NCI-H446 treated with DMSO at 0.1 percent for 48 hours (cell line): ENCODE measurements around the gene KCNH3.
"Not testable (repeated sequence)": the region's sequence is repeated elsewhere in the genome, so short reads cannot be mapped to it uniquely, and the experiment has no call there.

Experiments used
- DNase-seq: peaks from one replicate; lab custom pipeline; 2025; lab: John Stamatoyannopoulos, UW

Gene KCNH3

DNA sequence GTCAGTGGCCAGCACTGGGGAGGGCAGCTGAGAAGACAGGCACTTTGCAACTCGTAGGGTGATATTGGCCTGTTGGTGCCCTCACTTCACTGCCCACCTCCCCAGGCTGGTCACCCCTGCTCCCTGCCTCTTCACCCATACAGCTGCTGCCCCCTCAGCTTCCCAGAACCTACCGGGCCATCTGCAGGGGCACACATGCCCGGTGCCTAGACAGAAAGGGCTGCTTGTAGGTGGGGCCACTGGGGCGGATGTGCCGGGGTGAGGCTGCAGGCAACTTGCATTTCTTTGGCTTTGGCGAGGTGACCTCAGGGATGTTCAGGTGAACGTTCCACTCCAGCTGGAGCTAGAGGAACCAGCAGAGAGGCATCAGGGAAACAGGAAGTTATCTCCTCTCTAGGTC is 49.5 kb downstream of the KCNH3 start:
- DNase-seq: no peak

DNA sequence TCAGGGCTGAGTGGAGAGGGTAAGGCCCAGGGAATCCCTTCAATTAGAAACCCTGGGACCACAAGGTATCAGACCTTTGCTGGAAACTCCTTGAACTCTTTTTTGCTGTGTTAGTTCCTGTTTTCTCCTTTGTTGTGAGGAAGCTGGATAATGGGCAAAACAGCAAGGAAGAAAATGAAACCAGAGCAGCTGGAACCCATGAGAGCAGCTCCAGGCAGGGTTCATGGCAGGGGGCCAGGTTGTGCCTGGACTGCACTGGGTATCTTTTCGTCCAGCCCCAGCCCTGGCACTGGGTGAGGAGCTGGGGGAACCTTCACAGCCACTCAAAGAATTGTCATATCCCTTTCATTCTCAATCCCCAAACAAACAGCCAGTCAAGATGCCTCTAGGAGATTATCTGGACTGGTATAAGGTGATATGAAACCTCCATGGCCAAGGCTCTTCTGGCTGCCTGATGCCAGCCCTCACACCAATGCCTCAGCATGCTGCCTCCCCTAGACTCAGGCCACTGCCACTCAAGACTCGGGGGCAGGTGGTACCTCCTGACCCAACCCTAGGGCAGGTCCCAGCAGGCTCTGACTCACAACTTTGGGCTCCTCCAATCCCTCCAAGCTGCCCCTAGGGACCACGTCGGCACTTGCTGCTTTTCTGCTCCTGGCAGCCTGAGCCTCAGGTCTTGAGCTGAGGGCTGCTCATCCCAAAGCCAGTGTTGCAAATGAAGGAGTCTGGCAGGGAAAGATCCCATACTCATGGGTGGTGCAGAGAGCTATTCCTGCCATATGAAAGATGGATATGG is 50.1 kb downstream of the KCNH3 start:
- DNase-seq: no peak

- DNase-seq: no peak
These were observed 59.7 kb downstream of the KCNH3 start for GRCh38 chr12:49598527-49598926.

DNA sequence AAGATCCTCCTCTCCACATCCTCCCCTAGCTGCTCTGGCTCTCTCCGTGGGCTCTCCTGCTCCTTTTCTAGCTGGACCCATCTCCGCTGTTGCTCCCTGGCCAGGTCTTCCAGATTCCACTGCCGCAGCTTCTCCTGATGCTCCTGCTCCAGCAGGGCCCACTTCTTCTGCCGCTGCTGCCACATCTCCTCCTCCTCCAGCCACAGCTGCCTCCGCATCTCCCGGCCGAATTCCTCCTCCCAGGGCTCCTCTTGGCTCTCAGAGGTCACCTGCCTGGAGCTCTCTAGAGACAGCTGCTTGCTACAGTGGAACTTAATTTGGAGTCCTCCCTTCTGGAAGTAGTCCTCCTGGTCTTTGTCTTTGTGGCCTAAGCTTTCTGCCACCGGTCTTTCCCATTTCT is 61.1 kb downstream of the KCNH3 start:
- no peak for DNase-seq

- no peak for DNase-seq
These were observed 64.9 kb downstream of the KCNH3 start for GRCh38 chr12:49603721-49604120.

DNA sequence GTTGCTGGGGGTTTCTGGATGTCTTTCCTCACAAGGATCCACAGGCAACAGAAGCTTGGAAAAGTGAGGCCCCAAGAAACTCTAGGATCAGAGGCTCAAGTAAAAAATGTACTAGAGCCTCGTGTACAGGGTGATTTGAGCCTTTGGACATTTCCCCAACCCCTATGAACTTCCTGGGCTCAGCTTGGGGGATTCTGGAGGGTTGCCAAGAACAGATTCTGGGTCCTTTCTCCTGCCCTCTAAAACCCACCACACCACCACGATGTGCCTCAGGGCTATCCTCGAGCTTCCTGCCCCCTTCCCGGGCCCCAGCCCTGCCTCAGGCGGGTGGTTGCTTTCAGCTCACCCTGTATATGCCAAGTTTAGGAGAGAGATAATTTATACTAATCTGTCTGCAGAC is 66.0 kb downstream of the KCNH3 start:
- no peak for DNase-seq

DNA sequence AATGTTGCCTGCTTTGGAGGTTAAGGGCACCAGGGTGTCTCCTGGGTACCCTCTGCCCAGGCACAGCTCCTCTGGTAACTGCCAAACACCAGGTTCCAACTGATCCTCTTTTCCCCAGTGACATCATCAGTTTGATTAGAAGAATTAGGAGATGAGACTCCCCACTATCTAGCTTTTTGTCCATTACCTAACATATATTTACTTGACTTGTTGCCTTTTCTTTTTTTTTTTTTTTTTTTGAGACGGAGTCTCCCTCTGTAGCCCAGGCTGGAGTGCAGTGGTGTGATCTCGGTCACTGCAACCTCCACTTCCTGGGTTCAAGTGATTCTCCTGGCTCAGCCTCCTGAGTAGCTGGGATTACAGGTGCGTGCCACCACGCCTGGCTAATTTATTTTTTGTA is 66.7 kb downstream of the KCNH3 start, which contains the start of gene FAM186B:
FAM186B (minus strand) TSS at position 101 of the 400 bp plus-strand sequence. CDS start 162 bp downstream, outside the sequence.
- not testable (repeated sequence) for DNase-seq
